ENCODE data around the gene SAPCD2. TPM values are rescaled to one million over a fixed set of nuclear protein-coding genes. Genes with fewer than 3 reads are reported as not detected.

The SAPCD2 gene
- total and polyA plus RNA-seq, 8 donors: 0.04 to 0.97 (median 0.34) TPM

- H3K9me3 ChIP-seq: no peaks in the 10 kb centered on the region
- H3K4me1 ChIP-seq: peaks cover 9 to 16% (median 13%) of the 10 kb centered on the region in 3 donors
- no peak overlapping the region for H3K27ac ChIP-seq
- no peaks in the 10 kb centered on the region for H3K27me3 ChIP-seq
- WGBS, 2 donors: 87 to 91% methylated on average over 14 to 15 of the region's 15 CpGs
- DNase-seq: no peak
- TF ChIP-seq CTCF (IDR thresholded peaks at IDR 0.05): no peak
- H3K36me3 ChIP-seq: peaks cover 0 to 4% (median 0%) of the 10 kb centered on the region in 3 donors
- FAIRE-seq: no peak
- no peak overlapping the region for H3K4me3 ChIP-seq
- intact Hi-C loops (cut with DNase I): loop anchor here in 2 of 3 donors (5.0 to 10.0 kb wide), 2 partner anchors 61 to 69 kb away; partner anchors contain the start of gene LCN12 (in 1 of the 2)
- no peak for ATAC-seq
Measured at GRCh38 chr9:137023583-137023991, 46.8 kb downstream of the SAPCD2 start.

- no peak for ATAC-seq
- Histone ChIP-seq H3K36me3 (peaks cover 0 to 4% (median 0%) of the 10 kb centered on the region in 3 donors), H3K4me3 (no peak overlapping the region), H3K9me3 (no peaks in the 10 kb centered on the region), H3K27ac (no peak overlapping the region), H3K4me1 (peaks cover 9 to 16% (median 13%) of the 10 kb centered on the region in 3 donors), H3K27me3 (no peaks in the 10 kb centered on the region)
- TF ChIP-seq CTCF (IDR thresholded peaks at IDR 0.05): no peak
- intact Hi-C loops (cut with DNase I): loop anchor here in 2 of 3 donors (5.0 to 10.0 kb wide), 2 partner anchors 61 to 68 kb away; partner anchors contain the start of gene LCN12 (in 1 of the 2)
- DNase-seq: no peak
- 87 to 88% methylated on average over 7 of the region's 7 CpGs for WGBS, 2 donors
- FAIRE-seq: no peak
Measured at GRCh38 chr9:137023157-137023556, 47.2 kb downstream of the SAPCD2 start.

GRCh38 chr9:137022662-137023008, 47.7 kb downstream of the SAPCD2 start:
- Histone ChIP-seq H3K36me3 (peaks cover 0 to 4% (median 0%) of the 10 kb centered on the region in 3 donors), H3K27ac (no peak overlapping the region), H3K27me3 (no peaks in the 10 kb centered on the region), H3K9me3 (no peaks in the 10 kb centered on the region), H3K4me1 (peaks cover 9 to 16% (median 13%) of the 10 kb centered on the region in 3 donors), H3K4me3 (no peak overlapping the region)
- intact Hi-C loops (cut with DNase I): loop anchor here in 2 of 3 donors (5.0 to 10.0 kb wide), 2 partner anchors 60 to 68 kb away; partner anchors contain the start of gene LCN12 (in 1 of the 2)
- FAIRE-seq (no peak), ATAC-seq (no peak), DNase-seq (no peak)
- whole genome bisulfite sequencing, 2 donors: 93 to 94% methylated on average over 23 of the region's 23 CpGs
- TF ChIP-seq CTCF (IDR thresholded peaks at IDR 0.05): no peak

- no peak for TF ChIP-seq CTCF (IDR thresholded peaks at IDR 0.05)
- H3K4me3 ChIP-seq: no peak overlapping the region
- DNase-seq: no peak
- WGBS, 2 donors: 67 to 73% methylated on average over 29 to 30 of the region's 30 CpGs
- intact Hi-C loops (cut with DNase I): loop anchor here in 2 of 3 donors (5.0 to 10.0 kb wide), 2 partner anchors 60 to 67 kb away; partner anchors contain the start of gene LCN12 (in 1 of the 2)
- no peak for FAIRE-seq
- peak in 3 of 4 donors; percentile 16 to 38 (median 26) for ATAC-seq
- no peaks in the 10 kb centered on the region for H3K27me3 ChIP-seq
- peaks cover 7 to 12% (median 7%) of the 10 kb centered on the region in 3 donors for H3K4me1 ChIP-seq
- no peak overlapping the region for H3K27ac ChIP-seq
- peaks cover 0 to 4% (median 0%) of the 10 kb centered on the region in 3 donors for H3K36me3 ChIP-seq
- no peaks in the 10 kb centered on the region for H3K9me3 ChIP-seq
Measured at GRCh38 chr9:137021979-137022661, 48.2 kb downstream of the SAPCD2 start.

Measured in pancreas (tissue), 10 donors.